Activated naive CD4-positive, alpha-beta T cell treated with anti-CD3 and anti-CD28 coated beads, Interleukin-2, amount 10 ng/mL, durations not matched to agents 5 hours and 36 hours (primary cell): Measurements from ENCODE around the gene BCAR3. TPM values are rescaled to one million over a fixed set of nuclear protein-coding genes. Genes with fewer than 3 reads are reported as not detected.

Source experiments
- total RNA-seq, 2 experiments: library from RNA; stranded (reverse); gene quantifications; one replicate each; pipeline ENCODE4 v1.2.3, GENCODE V29; 2021

Gene BCAR3
- total RNA-seq, result 1 to 10 TPM in 1 of 2 experiments, under 1 TPM in 1; 0.70 to 1.5 TPM

DNA sequence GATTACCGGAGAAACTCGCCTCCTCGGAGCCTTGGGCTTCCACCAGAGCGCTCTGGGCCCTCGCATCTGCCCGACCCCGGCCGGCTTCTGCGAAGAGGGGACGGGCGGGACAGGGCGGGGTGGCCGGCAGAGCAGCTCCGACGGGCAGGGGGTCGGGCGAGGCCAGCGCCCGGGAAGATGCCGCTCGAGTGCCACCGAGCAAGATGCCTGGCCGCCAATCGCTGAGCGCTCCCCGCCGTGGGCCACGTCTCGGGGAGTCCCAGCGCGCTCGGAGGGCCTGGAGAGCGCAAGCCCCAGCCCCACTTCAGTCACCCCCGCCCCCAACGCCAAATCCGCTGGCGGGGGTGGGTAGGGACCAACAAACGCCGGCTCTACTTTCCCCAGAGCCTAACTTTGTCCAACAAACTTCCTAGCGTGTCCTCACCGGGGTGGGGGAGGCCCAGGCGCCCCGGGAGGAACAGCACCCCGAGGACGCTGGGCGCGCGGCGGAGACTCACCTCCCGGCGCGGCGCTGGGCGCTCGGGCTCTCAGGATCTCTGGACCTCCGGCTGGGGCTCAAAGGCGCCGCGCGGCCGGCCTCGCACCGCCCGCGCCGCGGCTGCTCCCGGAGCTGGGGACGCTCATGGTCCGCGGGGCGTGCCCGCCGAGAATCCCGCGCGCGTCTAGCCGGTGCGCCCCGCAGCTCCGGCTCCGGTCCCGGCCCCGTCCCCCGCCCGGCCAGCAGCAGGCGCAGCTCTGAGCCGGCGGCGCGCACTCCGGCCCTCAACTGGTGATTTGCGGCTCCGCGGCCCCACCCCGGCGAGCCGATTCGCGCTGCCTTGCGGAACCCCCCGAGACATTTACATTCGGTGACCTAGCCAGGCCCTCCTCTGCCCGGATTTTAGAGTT is at the start of gene BCAR3:
Gene BCAR3 (minus strand): TSS at position 737 of the 888 bp plus-strand sequence. CDS start 6,907 bp downstream, outside the sequence.

Other genes with a start within 250 kb of the BCAR3 start
- under 1 TPM; 0.35 to 0.36 TPM for gene FNBP1L, start 233.7 kb downstream of the BCAR3 start, total RNA-seq
- 10 to 100 TPM; 52.6 to 58.5 TPM for gene DNTTIP2, start 197.4 kb upstream of the BCAR3 start, total RNA-seq
- 10 to 100 TPM; 17.0 to 18.2 TPM for gene GCLM, start 227.6 kb upstream of the BCAR3 start, total RNA-seq